Measurements from ENCODE around the gene RAC3. TPM values are rescaled to one million over a fixed set of nuclear protein-coding genes. Genes with fewer than 3 reads are reported as not detected.

RAC3 gene
- polyA plus RNA-seq, 12 donors = 4.0 to 28.9 (median 6.4) TPM; not detected in 1

- DNase-seq = no peak
These were observed 23.0 kb downstream of the RAC3 start for GRCh38 chr17:82054351-82055022.

- no peak for DNase-seq
These were observed 23.8 kb downstream of the RAC3 start for GRCh38 chr17:82055023-82055964.

GRCh38 chr17:82055965-82056728, 24.7 kb downstream of the RAC3 start:
- DNase-seq = no peak

- DNase-seq = no peak
These were observed 25.5 kb downstream of the RAC3 start for GRCh38 chr17:82056729-82057621.

GRCh38 chr17:82058230-82058854, 26.9 kb downstream of the RAC3 start:
- DNase-seq = no peak

GRCh38 chr17:82058855-82059249, 27.4 kb downstream of the RAC3 start:
- no peak for DNase-seq

- no peak for DNase-seq
These were observed 28.0 kb downstream of the RAC3 start for GRCh38 chr17:82059272-82060000.

- no peak for DNase-seq
These were observed 28.5 kb downstream of the RAC3 start for GRCh38 chr17:82060001-82060380.

GRCh38 chr17:82060614-82061013, 29.1 kb downstream of the RAC3 start:
- no peak for DNase-seq

- DNase-seq = no peak
These were observed 29.8 kb downstream of the RAC3 start for GRCh38 chr17:82061047-82061925.

- DNase-seq = no peak
These were observed 30.9 kb downstream of the RAC3 start for GRCh38 chr17:82062076-82062983.

- no peak for DNase-seq
These were observed 31.5 kb downstream of the RAC3 start for GRCh38 chr17:82062984-82063368.

GRCh38 chr17:82063424-82064415, 32.2 kb downstream of the RAC3 start:
- no peak for DNase-seq

GRCh38 chr17:82064433-82065192, 33.1 kb downstream of the RAC3 start:
- no peak for DNase-seq

- DNase-seq = no peak
These were observed 33.7 kb downstream of the RAC3 start for GRCh38 chr17:82065193-82065637.
